H1 (cell line): ENCODE results near the gene COX10. TPM values are rescaled to one million over a fixed set of nuclear protein-coding genes. Genes with fewer than 3 reads are reported as not detected.
"Not testable (repeated sequence)": the region's sequence is repeated elsewhere in the genome, so short reads cannot be mapped to it uniquely, and the experiment has no call there.

Experiments used
- CTCF ChIA-PET: fragments of 300-600 bp; sonication (Branson Sonifier 250); formaldehyde crosslinking; loops from one replicate; lab custom pipeline; 2021; ENCODE audit not compliant: partially characterized antibody; lab: Charles Lee
- POLR2A ChIA-PET: fragments of 300-600 bp; sonication (Branson Sonifier 250); formaldehyde crosslinking; loops from one replicate; lab custom pipeline; 2021; ENCODE audit warnings: inconsistent platforms; ENCODE audit not compliant: partially characterized antibody; lab: Charles Lee
- DNase-seq, 2 experiments: peaks; one replicate each; pipeline versions ENCODE4 v3.0.0 to v3.0.0-alpha.2; 2010 to 2022; ENCODE audit warnings: low spot score in 2 of 2, low read depth in 1 of 2, mixed read lengths in 1 of 2
- FAIRE-seq: peaks from 2 replicates; lab custom pipeline; 2011; peaks lifted over from hg19 to GRCh38; lab: Jason Lieb, UNC
- H2AFZ ChIP-seq: 2 replicates; pipeline ENCODE4 v1.8.1; 2012; ENCODE audit warnings: low read length, inconsistent platforms
- H2AK5ac ChIP-seq: 2 replicates; pipeline ENCODE4 v1.6.1; 2013; ENCODE audit warnings: low read depth, low read length
- H2BK120ac ChIP-seq: replicated peaks from 2 replicates; pipeline ENCODE3; 2013; ENCODE audit warnings: low read depth, low read length, inconsistent platforms
- H2BK12ac ChIP-seq: 2 replicates; pipeline ENCODE4 v1.6.1; 2013; ENCODE audit warnings: low read depth, low read length
- H2BK15ac ChIP-seq: 2 replicates; pipeline ENCODE4 v1.6.1; 2013; ENCODE audit warnings: low read length
- H2BK20ac ChIP-seq: 2 replicates; pipeline ENCODE4 v1.6.1; 2013; ENCODE audit warnings: low read length
- H2BK5ac ChIP-seq: 2 replicates; pipeline ENCODE4 v1.6.1; 2013; ENCODE audit warnings: low read depth, low read length
- H3K14ac ChIP-seq: 2 replicates; pipeline ENCODE4 v1.6.1; 2013; ENCODE audit warnings: inconsistent platforms; ENCODE audit not compliant: insufficient read length
- H3K18ac ChIP-seq: 2 replicates; pipeline ENCODE4 v1.6.1; 2013; ENCODE audit warnings: low read length; ENCODE audit errors: extremely low read depth
- H3K23ac ChIP-seq: 2 replicates; pipeline ENCODE4 v1.6.1; 2013; ENCODE audit warnings: inconsistent platforms; ENCODE audit not compliant: insufficient read length
- H3K23me2 ChIP-seq: 2 replicates; pipeline ENCODE4 v1.6.1; 2013; ENCODE audit warnings: low read depth, low read length
- H3K27ac ChIP-seq: 2 replicates; pipeline ENCODE4 v1.6.1; 2011; ENCODE audit warnings: low read depth, low read length, inconsistent platforms
- H3K27me3 ChIP-seq, 4 experiments: replicated peaks in 1 of 4; 1 replicate in 1 of 4; 2 replicates in 3 of 4; pipeline versions ENCODE4 v1.6.1 to v1.8.1; 2011 to 2013; ENCODE audit warnings: low read length in 3 of 4, mild to moderate bottlenecking in 3 of 4, inconsistent platforms in 2 of 4, mixed read lengths in 2 of 4, moderate library complexity in 1 of 4; ENCODE audit not compliant: control insufficient read depth in 3 of 4, insufficient read depth in 3 of 4; ENCODE audit errors: extremely low read depth in 1 of 4
- H3K36me3 ChIP-seq, 4 experiments: 2 replicates each; pipeline versions ENCODE4 v1.6.1 to v1.8.1; 2011 to 2013; ENCODE audit warnings: mild to moderate bottlenecking in 4 of 4, low read length in 3 of 4, moderate library complexity in 2 of 4, control low read depth in 1 of 4, inconsistent platforms in 1 of 4; ENCODE audit not compliant: insufficient read depth in 4 of 4, control insufficient read depth in 2 of 4
- H3K4ac ChIP-seq: replicated peaks from 2 replicates; pipeline ENCODE3; 2013; ENCODE audit warnings: low read length, low read depth, mixed read lengths, inconsistent platforms; ENCODE audit not compliant: insufficient read length
- H3K4me1 ChIP-seq, 4 experiments: replicated peaks in 1 of 4; 1 replicate in 1 of 4; 2 replicates in 3 of 4; pipeline versions ENCODE4 v1.6.1 to v1.8.1; 2011 to 2013; ENCODE audit warnings: low read length in 3 of 4, inconsistent platforms in 2 of 4, mixed read lengths in 1 of 4; ENCODE audit not compliant: insufficient read depth in 4 of 4, control insufficient read depth in 3 of 4
- H3K4me2 ChIP-seq, 2 experiments: 2 replicates each; pipeline versions ENCODE4 v1.6.1 to v1.8.1; 2011 to 2013; ENCODE audit warnings: low read depth in 2 of 2, low read length in 2 of 2, control low read depth in 1 of 2, inconsistent platforms in 1 of 2, mild to moderate bottlenecking in 1 of 2; ENCODE audit not compliant: insufficient read depth in 1 of 2
- H3K4me3 ChIP-seq, 4 experiments: fragments of 200-600, 300-600 bp in 1 of 4; sonication (generic), shearing (Covaris generic), sonication (Bioruptor Twin) in 1 of 4; 2 replicates each; pipeline versions ENCODE4 v1.5.1 to v1.8.1; 2011 to 2016; ENCODE audit warnings: low read length in 4 of 4, low read depth in 3 of 4, control low read depth in 2 of 4, inconsistent platforms in 2 of 4, mild to moderate bottlenecking in 2 of 4, mixed read lengths in 1 of 4, moderate library complexity in 1 of 4; ENCODE audit not compliant: insufficient read depth in 2 of 4; ENCODE audit errors: extremely low read depth in 1 of 4
- H3K56ac ChIP-seq: replicated peaks from 2 replicates; pipeline ENCODE3; 2013; ENCODE audit warnings: low read depth, mild to moderate bottlenecking, mixed read lengths, low read length, inconsistent platforms; ENCODE audit not compliant: insufficient read length
- H3K79me1 ChIP-seq: 2 replicates; pipeline ENCODE4 v1.6.1; 2013; ENCODE audit warnings: low read depth, low read length, control low read depth
- H3K79me2 ChIP-seq, 2 experiments: 2 replicates each; pipeline versions ENCODE4 v1.6.1 to v1.8.1; 2012 to 2013; ENCODE audit warnings: low read length in 2 of 2, mild to moderate bottlenecking in 2 of 2, inconsistent platforms in 1 of 2; ENCODE audit not compliant: insufficient read depth in 2 of 2, control insufficient read depth in 1 of 2
- H3K9ac ChIP-seq, 4 experiments: replicated peaks in 1 of 4; 1 replicate in 1 of 4; 2 replicates in 3 of 4; pipeline versions ENCODE4 v1.6.1 to v1.8.1; 2011 to 2013; ENCODE audit warnings: low read depth in 3 of 4, low read length in 3 of 4, control low read depth in 2 of 4, mild to moderate bottlenecking in 2 of 4, moderate library complexity in 2 of 4, inconsistent platforms in 1 of 4; ENCODE audit errors: extremely low read depth in 1 of 4
- H3K9me3 ChIP-seq, 2 experiments: 2 replicates each; pipeline versions ENCODE4 v1.6.1 to v1.8.1; 2012 to 2013; ENCODE audit warnings: mild to moderate bottlenecking in 2 of 2, moderate library complexity in 2 of 2, control low read depth in 1 of 2, inconsistent platforms in 1 of 2, low read depth in 1 of 2, low read length in 1 of 2, mixed read lengths in 1 of 2; ENCODE audit not compliant: insufficient read depth in 2 of 2
- H4K20me1 ChIP-seq, 2 experiments: replicated peaks in 1 of 2; 2 replicates each; pipeline versions ENCODE3 to v1.8.1; 2011 to 2013; ENCODE audit warnings: inconsistent platforms in 2 of 2, low read length in 2 of 2, mild to moderate bottlenecking in 1 of 2; ENCODE audit not compliant: insufficient read depth in 2 of 2, control insufficient read depth in 1 of 2
- H4K5ac ChIP-seq: 2 replicates; pipeline ENCODE4 v1.6.1; 2013; ENCODE audit warnings: low read length, low read depth, mixed read lengths, inconsistent platforms; ENCODE audit not compliant: insufficient read length
- H4K8ac ChIP-seq: 2 replicates; pipeline ENCODE4 v1.8.0; 2013; ENCODE audit warnings: mild to moderate bottlenecking, moderate library complexity, low read length, inconsistent platforms; ENCODE audit not compliant: insufficient read depth; ENCODE audit errors: extremely low read depth
- H4K91ac ChIP-seq: replicated peaks from 2 replicates; pipeline ENCODE3; 2013; ENCODE audit warnings: low read length, mixed read lengths, inconsistent platforms; ENCODE audit not compliant: insufficient read length
- WGBS, 2 experiments: shearing (Covaris generic) in 1 of 2; methylation state at CpG; one replicate each; pipeline versions ENCODE4 v1.1.6 to v1.1.7; 2013 to 2015; ENCODE audit warnings: low lambda C conversion rate in 2 of 2, mixed read lengths in 2 of 2, inconsistent platforms in 1 of 2, low coverage in 1 of 2, missing lambda C conversion rate in 1 of 2; ENCODE audit not compliant: insufficient replicate concordance in 2 of 2, insufficient coverage in 1 of 2, insufficient read length in 1 of 2; ENCODE audit errors: extremely low coverage in 1 of 2, missing lambda C conversion rate in 1 of 2; 5-methylcytosine and 5-hydroxymethylcytosine counted together
- polyA plus RNA-seq, 7 experiments: library from polyadenylated mRNA; depleted of rRNA in 3 of 7; stranded (reverse) in 5 of 7; unstranded in 2 of 7; fragments of >200 nt in 5 of 7; fragments of 200-250 nt in 2 of 7; gene quantifications; 1 replicate in 5 of 7; 2 replicates in 1 of 7; 4 replicates in 1 of 7; pipeline versions ENCODE4 v1.2.1 to v1.2.3, GENCODE V29; 2011 to 2013; ENCODE audit warnings: missing spikeins in 2 of 7, mixed read lengths in 2 of 7
- total RNA-seq: library from RNA; stranded (reverse); fragmentation: NEBNext Ultra II Directional; extraction: Animal tissue kit (Norgen Biotek cat#: 25700); gene quantifications from 2 replicates; pipeline ENCODE4 v1.2.1, GENCODE V29; 2021

COX10 gene
- total and polyA plus RNA-seq, 2 of the 8 experiments (the other 6 are each of a cell fraction or from before 2014, with no cell fraction given) = 18.0 to 23.0 TPM

- H3K4me1 ChIP-seq, H3K36me3 ChIP-seq, H3K56ac ChIP-seq, H3K23ac ChIP-seq, H3K18ac ChIP-seq, H3K4me2 ChIP-seq, CTCF ChIA-PET, H2BK15ac ChIP-seq, H4K8ac ChIP-seq, H3K27ac ChIP-seq, H3K79me1 ChIP-seq, DNase-seq, POLR2A ChIA-PET, H3K14ac ChIP-seq, H2BK12ac ChIP-seq, H3K9me3 ChIP-seq, H2AK5ac ChIP-seq, H3K9ac ChIP-seq, H2BK20ac ChIP-seq, H2BK120ac ChIP-seq, FAIRE-seq, H4K91ac ChIP-seq, H3K79me2 ChIP-seq, H4K20me1 ChIP-seq, H3K23me2 ChIP-seq, H3K4me3 ChIP-seq, H3K27me3 ChIP-seq, H2BK5ac ChIP-seq, H4K5ac ChIP-seq, H3K4ac ChIP-seq, H2AFZ ChIP-seq: not testable (repeated sequence)
- 84% methylated on average over 2 of the region's 5 CpGs; no CpG with 5 or more reads in 1 of the 2 experiments for WGBS, 2 experiments
These were observed 170.0 kb downstream of the COX10 start for GRCh38 chr17:14239271-14239670.
